Measurements from ENCODE around the gene ARL15. TPM values are rescaled to one million over a fixed set of nuclear protein-coding genes. Genes with fewer than 3 reads are reported as not detected.

ARL15 gene
- total RNA-seq, 4 donors from 2014 or later: 36.2 to 338 (median 69.0) TPM

- Histone ChIP-seq H3K4me1 (peaks cover 6 to 11% of the 10 kb centered on the region in 2 donors), H3K36me3 (no peaks in the 10 kb centered on the region), H3K9me3 (no peaks in the 10 kb centered on the region), H3K27ac (peak overlapping the region in 1 of 2 donors; percentile 10), H3K4me3 (no peak overlapping the region), H3K27me3 (no peaks in the 10 kb centered on the region)
- TF ChIP-seq POLR2A (IDR thresholded peaks at IDR 0.05) (no peak), CTCF (IDR thresholded peaks at IDR 0.05) (no peak)
- DNase-seq: peak; percentile 25 to 36
- intact Hi-C loops (cut with DNase I; ENCODE audit: low total_unique reads): no loop called here
These were observed 173.6 kb downstream of the ARL15 start for GRCh38 chr5:54136516-54137440.

DNA sequence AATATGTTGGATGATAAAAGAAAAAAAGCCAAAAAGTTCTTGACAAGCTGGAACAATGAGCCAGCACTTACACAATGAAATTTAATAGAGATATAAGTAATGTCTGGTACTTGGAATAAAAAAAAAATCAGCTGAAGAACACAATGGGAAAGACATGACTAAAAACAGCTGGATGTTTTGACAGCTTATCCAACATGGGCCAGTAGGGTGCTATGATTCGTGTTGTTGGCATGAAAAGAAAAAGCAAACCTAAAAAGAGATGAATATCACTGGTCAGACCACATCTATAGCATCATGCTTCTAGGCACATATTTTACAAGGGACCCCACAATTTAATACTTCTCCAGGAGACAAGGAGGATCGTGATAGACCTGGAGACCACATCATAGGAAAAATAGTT, 175.3 kb downstream of the ARL15 start:
- no peak overlapping the region for H3K4me3 ChIP-seq
- no peak overlapping the region for H3K27ac ChIP-seq
- no peaks in the 10 kb centered on the region for H3K27me3 ChIP-seq

GRCh38 chr5:54133917-54134316, 176.5 kb downstream of the ARL15 start:
- intact Hi-C loops (cut with DNase I; ENCODE audit: low total_unique reads): no loop called here
- TF ChIP-seq POLR2A (IDR thresholded peaks at IDR 0.05) (no peak), CTCF (IDR thresholded peaks at IDR 0.05) (no peak)
- Histone ChIP-seq H3K27me3 (no peaks in the 10 kb centered on the region), H3K4me1 (peaks cover 6 to 11% of the 10 kb centered on the region in 2 donors), H3K36me3 (no peaks in the 10 kb centered on the region), H3K27ac (no peak overlapping the region), H3K4me3 (no peak overlapping the region), H3K9me3 (no peaks in the 10 kb centered on the region)
- no peak for DNase-seq

More for the DNA sequence above, 175.3 kb downstream of the ARL15 start:
- H3K36me3 ChIP-seq: no peaks in the 10 kb centered on the region
- no peak for DNase-seq
- intact Hi-C loops (cut with DNase I; ENCODE audit: low total_unique reads): no loop called here
- H3K4me1 ChIP-seq: peaks cover 6 to 11% of the 10 kb centered on the region in 2 donors
- no peaks in the 10 kb centered on the region for H3K9me3 ChIP-seq
- TF ChIP-seq CTCF (IDR thresholded peaks at IDR 0.05) (no peak), POLR2A (IDR thresholded peaks at IDR 0.05) (no peak)

DNA sequence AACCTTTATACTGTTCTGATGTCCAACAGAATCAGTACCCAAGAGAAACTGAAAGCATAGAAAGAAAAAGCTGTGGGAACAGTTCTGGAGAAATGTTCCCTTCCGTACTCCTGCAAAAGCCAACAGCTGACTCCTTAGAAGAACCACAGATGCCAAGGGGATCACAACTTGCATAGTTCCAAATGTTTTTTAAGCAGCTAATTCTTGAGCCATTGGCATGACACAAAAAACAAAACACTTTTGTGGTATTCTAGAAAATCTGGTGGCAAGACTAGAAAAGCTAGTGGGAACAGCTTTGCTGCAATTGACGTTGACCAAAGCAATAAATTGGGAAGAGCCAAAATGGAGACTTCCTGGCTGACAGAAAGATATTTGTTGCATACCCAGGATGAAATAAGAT, 189.9 kb downstream of the ARL15 start:
- no peak for DNase-seq

More for the DNA sequence above, 189.9 kb downstream of the ARL15 start:
- intact Hi-C loops (cut with DNase I; ENCODE audit: low total_unique reads): no loop called here
- Histone ChIP-seq H3K27ac (no peak overlapping the region), H3K4me3 (no peak overlapping the region), H3K9me3 (no peaks in the 10 kb centered on the region), H3K36me3 (no peaks in the 10 kb centered on the region), H3K4me1 (no peaks in the 10 kb centered on the region), H3K27me3 (no peaks in the 10 kb centered on the region)
- TF ChIP-seq CTCF (IDR thresholded peaks at IDR 0.05): no peak
- TF ChIP-seq POLR2A (IDR thresholded peaks at IDR 0.05): no peak
